Stimulated activated CD4-positive, alpha-beta T cell treated with anti-CD3 and anti-CD28 coated beads, Interleukin-4, amount 100 ng/mL, for 4 hours (primary cell): Measurements from ENCODE around the gene GPRIN2.
"Not testable (repeated sequence)": the region's sequence is repeated elsewhere in the genome, so short reads cannot be mapped to it uniquely, and the experiment has no call there.

Experiments used
- DNase-seq, 2 experiments: peaks; one replicate each; pipeline ENCODE4 v3.0.0-alpha.2; 2020

GPRIN2 gene

DNA sequence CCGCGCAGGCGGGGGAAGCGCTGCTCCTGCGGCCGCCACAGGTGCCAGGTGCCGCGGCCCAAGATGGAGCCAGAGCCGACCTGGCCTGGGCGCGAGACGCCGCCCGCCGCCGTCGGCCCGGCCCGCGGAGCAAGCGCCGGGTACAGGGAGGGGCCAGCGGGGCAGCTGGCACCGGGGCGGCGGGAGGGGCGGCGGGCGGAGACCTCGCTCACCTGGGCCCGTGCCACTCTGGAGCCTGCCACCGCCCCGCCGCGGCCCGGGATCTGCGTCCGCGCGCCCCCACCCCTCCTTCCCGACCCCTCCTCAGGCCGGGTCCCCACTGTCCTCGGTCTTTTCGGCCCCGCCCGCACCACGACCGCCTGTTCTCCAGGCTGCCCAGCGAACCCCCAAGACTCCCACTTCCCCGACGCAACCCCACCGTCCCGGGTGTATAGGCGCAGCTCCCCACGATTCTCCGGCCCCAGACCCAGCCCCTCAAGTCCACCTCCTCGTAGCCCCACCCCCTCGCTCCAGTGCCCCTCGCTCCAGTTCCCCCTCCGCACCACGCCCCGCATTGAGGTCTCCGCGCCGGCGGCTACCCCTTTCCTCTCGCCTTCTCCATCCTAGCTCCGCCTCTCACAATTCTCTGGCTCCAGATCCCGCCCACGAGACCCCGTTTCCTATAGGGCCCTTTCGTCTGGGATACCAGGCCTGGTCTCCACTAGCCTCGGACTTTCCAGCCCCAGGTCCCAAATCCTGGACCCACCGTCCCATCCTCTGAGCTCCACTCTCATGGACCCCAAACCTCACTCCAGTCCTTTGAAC lies at the start of gene GPRIN2:
TSS of gene GPRIN2 (minus strand) at position 144 of the 804 bp plus-strand sequence. CDS start 5,922 bp downstream, outside the sequence.
- no peak for DNase-seq

DNA sequence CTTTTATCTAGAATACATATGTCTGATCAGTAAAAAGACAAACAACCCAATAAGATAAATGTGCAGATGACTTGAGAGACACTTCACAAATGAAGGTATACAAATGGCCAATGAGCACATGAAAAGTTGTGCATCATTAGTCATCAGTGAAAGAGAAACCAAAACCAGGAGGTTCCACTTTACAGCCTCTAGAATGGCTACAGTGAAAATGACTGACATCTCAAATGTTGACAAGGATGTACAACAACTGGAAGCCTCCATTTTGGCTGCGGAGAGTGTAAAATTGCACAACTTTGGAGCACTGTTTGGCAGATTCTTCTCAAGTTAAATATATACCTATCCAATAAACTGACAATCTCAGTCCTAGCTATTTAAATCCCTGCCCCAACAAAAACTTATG lies 44.1 kb upstream of the GPRIN2 start:
- not testable (repeated sequence) for DNase-seq

DNA sequence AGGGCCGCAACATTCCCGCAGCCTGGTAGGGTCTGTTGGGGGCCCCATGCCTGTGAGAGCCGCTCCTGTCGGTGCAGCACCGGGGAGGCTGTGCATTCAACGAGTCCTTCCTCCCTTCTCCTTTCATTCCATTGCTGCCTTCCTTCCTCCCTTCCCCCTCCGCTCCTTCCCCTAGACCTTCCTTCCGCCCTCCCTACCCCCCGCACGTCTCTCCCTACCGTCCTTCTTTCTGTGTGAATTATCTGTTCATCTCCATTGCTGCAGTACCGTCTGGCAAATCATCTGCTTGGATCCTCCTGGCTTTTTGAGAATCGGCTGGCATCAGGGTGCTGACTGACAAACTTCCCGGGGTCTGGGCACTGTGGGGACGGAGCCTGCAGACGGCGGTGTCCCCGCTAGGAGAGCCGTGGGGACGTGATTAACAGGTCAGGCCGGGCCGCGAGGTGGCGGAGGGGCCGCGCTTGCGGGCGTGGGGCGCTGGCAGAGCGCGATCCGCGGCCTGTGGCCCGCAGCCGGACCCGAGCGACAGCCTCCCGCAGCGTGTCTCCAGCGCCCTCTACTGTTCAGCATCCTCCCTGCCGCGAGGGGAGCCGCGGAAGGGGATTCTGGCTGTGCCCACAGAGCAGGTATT lies 41.3 kb upstream of the GPRIN2 start:
- not testable (repeated sequence) for DNase-seq

DNA sequence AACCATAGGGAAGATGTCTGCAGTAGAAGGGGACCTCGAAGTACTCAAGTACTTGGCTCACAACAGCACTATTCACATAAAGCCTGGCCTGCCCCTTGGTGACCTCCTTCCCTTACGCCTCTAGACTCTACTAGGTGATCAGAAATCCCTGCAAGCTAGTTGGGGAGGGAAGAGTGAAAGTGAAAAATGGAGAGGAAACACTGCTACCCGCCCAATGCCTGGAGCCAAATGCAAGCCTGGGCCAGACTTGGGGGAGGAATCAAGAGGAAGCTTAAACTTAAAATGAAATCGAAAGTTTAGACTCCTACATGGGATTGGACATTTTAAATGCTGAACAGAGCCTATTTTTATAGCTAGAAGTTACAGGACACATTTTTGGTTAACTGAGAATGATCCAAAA lies 40.1 kb upstream of the GPRIN2 start:
- not testable (repeated sequence) for DNase-seq

DNA sequence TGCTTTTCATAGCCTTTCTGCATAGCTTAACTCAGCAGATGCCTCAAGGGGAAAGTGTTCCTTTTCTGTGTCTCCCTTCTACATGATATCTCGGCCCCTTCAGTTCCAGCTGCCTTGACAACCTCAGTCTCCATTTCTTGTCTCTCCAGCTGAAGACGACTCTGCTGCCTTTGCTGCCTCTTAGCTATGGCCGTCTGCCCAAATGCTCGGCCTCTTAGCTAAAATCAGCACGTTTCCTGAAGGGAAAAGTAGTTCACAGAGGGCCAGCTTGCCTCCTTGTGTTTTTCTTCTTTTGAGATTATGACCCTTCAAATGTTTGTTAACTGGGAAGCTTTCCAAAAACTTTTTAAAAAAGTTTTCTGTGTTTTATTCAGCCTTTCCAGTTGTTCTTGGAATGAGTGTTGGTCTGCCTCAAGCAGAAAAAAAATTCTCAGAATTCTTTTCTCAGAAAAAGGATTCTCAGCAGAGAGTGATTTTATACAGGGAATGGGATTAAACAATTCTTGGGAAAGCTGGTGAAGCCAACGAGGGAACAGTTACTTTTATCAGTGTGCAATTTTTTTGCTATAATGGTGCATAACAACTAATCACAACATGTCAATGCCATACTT lies 38.1 kb upstream of the GPRIN2 start:
- DNase-seq = not testable (repeated sequence)

DNA sequence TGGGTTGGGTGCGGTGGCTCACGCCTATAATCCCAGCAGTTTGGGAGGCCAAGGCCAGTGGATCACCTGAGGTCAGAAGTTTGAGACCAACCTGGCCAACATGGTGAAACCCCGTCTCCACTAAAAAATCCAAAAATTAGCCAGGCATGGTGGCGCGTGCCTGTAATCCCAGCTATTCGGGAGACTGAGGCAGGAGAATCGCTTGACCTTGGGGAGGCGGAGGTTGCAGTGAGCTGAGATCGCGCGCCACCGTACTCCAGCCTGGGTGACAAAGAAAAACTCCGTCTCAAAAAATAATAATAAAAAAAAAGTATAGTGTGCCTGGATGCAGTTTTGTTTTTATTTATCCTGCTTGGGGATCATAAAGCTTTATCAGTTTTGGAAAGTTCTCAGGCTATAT lies 36.8 kb upstream of the GPRIN2 start:
- DNase-seq = not testable (repeated sequence)

DNA sequence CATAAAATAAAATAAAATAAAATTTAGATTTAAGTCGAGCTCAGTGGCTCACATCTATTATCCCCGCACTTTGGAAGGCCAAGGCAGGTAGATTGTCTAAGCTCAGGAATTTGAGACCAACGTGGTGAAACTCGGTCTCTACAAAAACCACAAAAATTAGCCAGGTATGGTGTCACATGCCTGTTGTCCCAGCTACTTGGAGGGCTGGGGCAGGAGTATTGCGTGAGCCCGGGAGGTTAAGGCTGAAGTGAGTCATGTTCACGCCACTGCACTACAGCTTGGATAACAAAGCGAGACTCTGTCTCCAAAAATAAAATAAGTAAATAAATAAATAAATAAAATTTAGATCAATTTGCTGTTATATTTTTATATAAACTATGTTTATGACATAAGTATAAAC lies 34.6 kb upstream of the GPRIN2 start:
- DNase-seq = not testable (repeated sequence)

DNA sequence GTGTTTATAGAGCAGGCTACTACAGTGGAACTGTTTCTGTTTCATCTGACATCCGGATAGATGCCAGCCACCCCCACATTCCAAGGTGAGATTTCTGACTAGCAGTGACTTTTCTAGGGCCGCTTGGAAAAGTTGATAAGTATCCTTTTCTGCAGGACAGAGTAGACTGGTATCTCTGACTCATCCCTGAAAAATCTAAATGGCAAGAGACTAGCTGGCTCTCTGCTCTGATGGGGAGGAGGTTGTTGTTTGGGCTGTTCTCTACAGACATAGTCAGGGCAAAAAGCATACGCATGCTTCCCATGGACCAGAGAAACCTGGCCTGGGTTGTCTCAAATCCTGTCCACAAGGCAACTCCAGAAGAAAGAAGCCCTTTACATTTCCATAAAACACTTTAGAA lies 33.1 kb upstream of the GPRIN2 start:
- DNase-seq = not testable (repeated sequence)

DNA sequence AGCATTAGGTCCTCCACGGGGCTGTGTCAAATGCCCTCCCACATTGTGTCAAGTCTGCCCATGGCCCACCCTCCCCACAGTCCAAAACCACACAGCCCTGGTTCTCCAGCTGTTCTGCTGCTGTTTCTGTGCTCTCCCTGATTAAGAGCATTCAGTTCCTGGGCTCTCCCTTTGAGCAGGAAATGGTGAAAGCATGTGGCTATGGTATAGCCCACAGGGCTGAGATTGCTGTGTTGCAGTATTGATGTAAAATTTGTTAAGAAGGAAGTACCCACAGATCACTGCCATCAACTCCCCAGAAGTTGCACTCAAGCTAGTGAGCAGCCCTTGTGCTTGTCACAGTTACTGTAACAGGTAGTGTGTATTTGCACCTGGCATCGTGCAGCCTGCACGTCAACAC lies 31.8 kb upstream of the GPRIN2 start:
- not testable (repeated sequence) for DNase-seq

DNA sequence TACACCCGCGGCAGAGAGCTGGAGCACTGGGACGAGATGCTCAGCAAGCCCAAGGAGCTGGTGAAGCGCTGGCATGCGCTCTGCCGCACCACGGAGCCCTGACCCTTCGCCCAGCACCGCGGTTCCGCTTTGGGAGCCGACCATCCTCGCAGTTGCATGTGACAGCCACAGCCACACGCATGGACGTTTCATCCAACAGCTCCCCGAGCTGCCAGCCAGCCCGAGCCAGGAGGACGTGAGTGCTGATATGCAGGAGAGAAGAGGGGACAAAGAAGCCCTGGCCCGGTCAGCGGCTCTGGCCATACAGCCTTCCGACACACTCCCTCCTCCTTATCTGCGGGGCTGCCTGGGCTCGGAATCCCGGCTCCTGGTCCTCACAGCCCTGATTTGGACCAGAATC lies 31.1 kb upstream of the GPRIN2 start:
- not testable (repeated sequence) for DNase-seq

DNA sequence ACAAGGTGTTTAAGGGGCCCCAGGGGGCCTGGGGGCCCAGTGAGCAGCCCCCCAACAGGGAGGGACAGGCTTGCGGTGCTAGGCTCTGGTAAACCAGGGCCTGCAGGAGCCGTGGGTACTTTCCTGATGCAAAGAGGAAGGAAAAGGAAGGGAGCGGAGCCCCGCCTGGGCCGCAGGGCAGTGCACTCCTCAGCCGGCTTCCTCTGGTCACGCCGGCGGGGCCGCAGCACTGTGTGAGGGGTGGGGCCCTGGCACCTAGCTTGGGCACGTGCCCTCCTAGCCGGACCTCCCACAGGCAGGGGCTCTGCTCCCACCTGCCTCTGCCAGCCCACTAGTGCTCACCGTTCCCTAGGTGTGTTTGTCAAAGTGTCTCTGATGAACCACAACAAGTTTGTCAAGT lies 28.8 kb upstream of the GPRIN2 start:
- DNase-seq = not testable (repeated sequence)

DNA sequence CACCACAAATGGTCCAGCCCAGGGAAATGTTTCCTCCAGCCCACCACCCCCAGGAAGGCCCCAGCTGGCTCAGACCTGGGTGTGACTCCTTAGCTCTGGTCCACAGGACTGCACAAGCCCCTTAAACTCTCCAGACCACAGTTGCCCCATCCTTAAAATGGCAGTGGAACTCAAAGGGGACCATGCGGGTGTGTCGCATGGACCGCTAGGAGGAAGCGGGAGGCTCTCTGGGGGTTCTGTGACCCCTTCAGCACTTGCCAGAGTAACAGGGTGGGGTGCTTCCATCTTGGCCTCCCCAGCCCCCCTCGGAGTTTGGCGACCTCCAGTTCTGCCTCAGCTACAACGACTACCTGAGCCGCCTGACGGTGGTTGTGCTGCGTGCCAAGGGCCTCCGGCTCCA lies 27.7 kb upstream of the GPRIN2 start:
- DNase-seq = not testable (repeated sequence)

DNA sequence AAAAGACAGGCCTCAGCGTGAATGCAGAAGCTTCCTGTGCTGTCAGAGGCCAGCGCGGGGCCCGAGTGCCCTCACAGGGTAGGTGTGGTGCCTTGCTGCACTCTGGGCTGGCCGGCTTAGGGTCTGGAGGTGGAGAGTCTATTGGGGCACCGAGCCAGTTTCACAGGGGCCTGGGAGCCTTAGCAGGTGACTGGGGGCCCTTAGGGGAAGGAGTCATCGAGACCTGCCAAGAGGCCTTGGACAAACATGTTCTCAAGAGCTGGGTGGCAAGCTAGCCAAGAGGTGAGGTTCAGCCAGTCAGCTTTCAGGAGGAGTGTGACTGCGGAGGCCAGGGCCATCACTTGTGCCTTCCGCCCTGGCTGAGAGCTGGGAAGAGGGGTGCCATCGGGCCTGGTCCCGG lies 26.1 kb upstream of the GPRIN2 start:
- DNase-seq = not testable (repeated sequence)

DNA sequence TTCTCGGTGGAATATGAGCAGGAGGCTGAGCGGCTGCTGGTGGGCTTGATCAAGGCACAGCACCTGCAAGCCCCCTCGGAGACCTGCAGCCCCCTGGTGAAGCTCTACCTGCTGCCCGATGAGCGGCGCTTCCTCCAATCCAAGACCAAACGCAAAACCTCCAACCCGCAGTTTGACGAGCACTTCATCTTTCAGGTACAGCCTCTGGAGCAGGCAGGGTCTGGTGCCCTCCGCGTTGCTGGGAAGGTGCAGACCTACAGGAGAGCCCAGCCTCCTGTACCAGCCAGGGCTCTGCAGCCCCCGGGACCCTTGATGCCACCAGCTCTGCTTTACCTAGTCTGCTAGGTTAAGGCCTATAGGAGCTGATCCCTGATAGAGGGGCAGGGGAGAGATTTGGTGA lies 25.5 kb upstream of the GPRIN2 start:
- DNase-seq = not testable (repeated sequence)

DNA sequence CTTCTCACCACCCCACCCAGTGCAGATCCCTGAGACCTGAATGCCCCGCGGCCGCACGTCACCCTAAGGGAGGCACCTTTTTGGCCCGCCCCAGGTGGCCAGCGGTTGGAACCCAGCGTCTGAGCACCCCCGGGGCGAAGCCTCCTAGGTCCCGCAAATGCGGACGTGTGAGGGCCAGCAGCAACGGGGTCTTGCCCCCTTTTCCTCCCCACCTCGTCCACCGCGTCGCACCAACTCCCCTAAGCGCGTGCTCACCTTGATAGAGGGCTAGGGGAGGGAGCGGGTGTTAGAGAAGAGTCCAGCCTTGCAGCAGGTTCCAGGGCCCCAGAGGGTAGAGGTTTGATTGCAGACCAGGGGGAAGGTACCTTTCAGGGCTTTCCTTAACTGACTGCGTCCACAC lies 22.9 kb upstream of the GPRIN2 start:
- not testable (repeated sequence) for DNase-seq

DNA sequence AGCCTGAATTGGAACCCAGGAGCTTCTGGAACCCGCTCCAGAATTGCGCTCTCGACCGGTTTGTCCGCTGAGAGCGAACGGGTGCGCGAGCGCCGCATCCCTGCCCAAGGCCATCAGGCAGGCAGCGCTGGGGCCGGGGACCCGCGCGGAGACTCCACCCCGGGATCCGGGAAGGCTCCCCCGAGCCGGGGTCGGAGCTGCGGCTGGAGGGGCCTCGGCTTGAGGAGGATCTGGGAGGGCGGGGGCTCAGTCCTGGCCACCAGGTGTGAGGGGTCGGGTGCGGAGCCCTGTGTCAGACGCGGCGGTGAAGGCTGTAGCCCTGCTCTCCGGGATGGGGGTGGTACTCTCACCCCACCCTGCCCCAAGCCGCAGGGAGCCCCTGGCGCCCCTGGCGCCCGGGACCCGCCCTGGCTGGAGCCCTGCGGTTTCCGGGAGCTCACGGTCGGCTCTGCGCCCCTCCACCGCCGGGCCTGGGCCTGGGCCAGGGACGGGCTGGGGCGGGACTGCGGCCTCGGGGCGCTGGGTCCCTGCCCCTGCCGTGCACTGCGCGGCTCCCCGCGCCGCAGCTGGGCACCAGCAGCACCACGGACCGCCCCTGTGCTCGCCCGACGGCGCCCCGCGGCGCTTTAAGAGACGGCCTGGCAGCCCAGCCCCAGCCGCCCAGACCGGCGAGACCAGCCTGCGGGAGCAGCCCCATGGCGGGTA lies 22.2 kb upstream of the GPRIN2 start, which contains the start of gene SYT15:
TSS of gene SYT15 (plus strand) at position 655 of the 705 bp plus-strand sequence. CDS start at position 696, 41 bp downstream.
- not testable (repeated sequence) for DNase-seq

DNA sequence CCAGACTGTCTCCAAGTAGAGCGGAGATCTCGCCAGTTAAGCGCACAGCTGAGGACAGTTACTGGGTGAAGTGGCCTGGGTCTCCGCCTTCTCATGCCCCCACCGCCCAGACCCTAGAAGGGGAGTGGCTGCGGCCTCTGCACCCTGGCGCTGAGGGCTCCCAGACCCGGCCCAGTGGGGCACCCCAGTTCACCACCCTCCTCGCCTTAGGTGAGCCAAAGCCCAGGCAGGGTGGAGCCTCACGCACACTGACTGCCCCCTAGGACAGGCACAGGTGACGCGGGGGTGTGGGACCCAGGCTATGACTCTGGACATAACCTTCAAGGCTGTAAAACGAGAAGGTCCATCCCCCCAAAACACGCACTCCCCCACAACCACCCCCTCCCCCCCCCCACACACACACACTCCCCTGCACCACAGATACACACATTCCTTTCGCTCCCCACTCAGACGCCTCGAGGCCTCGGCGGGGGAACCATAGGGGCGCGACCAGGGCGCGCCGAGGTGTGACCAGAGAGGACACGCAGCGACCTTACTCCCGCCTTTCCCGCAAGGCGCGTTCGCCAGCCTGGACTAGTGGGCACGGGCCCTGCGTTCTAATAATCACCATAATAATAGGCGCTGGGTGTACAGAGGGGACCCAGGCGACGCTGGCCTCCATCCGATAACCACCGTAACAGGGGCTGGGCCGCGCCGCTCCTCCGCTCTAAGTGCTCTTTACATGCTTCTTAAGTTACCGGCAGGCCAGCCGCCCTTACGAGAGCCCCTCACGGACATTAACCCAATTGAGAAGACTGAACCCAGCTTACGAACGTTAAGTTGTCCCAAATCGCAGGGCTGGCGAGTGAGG lies 21.4 kb upstream of the GPRIN2 start:
- DNase-seq = not testable (repeated sequence)

DNA sequence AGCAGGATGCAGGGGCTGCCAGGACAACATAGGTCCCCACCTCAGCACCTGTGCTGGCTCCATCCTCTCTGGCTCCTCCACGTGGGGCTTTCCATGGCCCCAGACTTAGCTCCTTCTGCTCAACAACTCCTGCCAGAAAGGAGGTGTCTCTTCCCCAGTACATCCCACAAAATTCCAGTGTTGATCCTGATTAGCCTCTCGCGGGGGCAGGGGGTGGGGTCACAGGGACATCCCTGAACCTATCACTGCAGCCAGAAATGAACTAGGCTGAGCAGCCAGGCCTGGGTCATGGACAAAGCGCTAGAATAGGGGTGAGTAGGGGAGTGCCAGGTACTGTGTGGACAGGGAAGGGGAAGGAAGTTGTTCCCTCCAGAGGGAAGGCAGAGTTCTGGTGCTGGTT lies 17.4 kb upstream of the GPRIN2 start:
- DNase-seq = not testable (repeated sequence)

DNA sequence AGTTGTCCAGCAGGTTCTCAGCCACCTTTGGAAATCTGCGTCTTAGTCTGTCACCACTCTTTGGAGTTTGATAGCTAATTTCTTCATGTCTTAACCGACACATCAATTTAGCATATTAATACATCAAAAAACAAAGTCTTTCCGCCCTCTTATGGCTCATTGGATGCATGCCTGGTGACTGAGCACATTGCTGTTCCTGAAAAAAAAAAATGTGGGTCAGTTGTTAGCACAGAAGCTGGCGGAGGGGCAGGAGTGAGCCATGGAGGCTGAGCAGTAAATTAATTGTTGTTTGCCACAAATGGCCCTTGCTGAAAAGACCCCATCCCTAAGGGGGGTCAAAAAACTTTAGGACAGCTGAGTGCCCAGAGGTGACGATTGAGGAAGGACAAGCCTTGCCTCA lies 16.9 kb upstream of the GPRIN2 start:
- DNase-seq = not testable (repeated sequence)

DNA sequence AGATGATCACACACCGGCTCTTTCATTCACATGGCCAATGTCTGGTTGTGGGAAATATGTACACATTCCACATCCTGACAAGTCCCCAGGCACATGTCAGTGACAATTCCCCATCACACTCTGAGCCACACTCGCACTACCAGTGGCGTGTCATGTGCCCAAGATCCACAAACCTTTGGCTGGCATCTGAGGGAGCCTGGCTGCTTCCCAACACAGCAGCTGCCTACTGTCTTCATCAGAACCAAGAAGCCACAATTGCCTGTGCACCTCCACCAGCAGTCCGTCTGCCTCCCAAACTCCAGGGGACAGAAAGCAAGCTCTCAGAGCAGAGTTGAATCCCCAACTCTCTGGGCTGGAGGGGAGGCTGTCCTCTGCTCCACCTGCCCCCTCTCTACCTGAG lies 16.3 kb upstream of the GPRIN2 start:
- DNase-seq = not testable (repeated sequence)

DNA sequence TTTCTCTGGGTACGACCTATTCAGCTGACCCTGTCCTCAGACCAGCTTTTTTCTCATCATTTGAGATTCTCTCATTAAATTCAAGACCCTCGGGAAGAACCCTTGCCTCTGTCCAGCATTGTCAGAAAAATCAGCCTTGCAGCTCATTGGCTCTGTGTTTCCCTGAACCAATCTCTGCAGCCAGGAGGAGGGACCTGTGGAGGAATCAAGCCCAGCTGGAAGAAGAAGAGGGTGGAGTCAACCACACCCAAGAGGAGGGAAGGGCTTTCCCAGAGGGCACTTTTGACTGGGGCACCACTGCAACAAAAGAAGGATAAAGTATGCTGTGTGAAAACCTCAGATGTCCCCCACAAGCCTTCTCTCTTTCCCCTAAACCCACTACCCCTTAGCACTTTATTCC lies 14.2 kb upstream of the GPRIN2 start:
- not testable (repeated sequence) for DNase-seq

DNA sequence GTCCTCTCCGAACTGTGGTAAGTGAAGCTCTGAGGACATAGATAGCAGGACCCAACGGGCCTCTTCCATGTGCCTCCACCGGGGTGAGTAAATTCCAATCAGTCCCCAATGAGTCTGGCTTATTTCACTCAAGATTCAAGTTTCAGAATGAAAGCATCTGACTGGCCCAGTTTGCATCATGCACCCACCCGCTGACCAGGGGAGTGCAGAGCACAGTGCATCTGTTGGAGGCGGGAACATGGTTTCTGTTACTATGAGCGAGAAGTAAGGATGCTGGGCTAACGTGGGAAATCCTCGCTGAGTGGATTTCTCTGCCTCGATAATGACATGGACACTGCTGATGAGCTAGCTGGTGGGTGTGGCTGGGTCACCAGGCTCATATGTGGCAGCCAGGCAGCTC lies 10.7 kb upstream of the GPRIN2 start:
- DNase-seq = not testable (repeated sequence)
